ENCODE data around the gene TYROBP.
"Not testable (repeated sequence)": the region's sequence is repeated elsewhere in the genome, so short reads cannot be mapped to it uniquely, and the experiment has no call there.

TYROBP gene

GRCh38 chr19:35874392-35874930 lies 33.6 kb downstream of the TYROBP start:
- no peak for DNase-seq (ENCODE audit: low read depth, low spot score)

GRCh38 chr19:35872180-35872579 lies 35.9 kb downstream of the TYROBP start:
- no peak for DNase-seq (ENCODE audit: low read depth, low spot score)

GRCh38 chr19:35871611-35872010 lies 36.5 kb downstream of the TYROBP start:
- no peak for DNase-seq (ENCODE audit: low read depth, low spot score)

- DNase-seq (ENCODE audit: low read depth, low spot score): no peak
Observed at GRCh38 chr19:35870798-35871197, 37.3 kb downstream of the TYROBP start.

GRCh38 chr19:35870124-35870736 lies 37.9 kb downstream of the TYROBP start:
- DNase-seq (ENCODE audit: low read depth, low spot score): not testable (repeated sequence)

- DNase-seq (ENCODE audit: low read depth, low spot score): no peak
Observed at GRCh38 chr19:35869327-35870123, 38.6 kb downstream of the TYROBP start.

GRCh38 chr19:35868823-35869326 lies 39.2 kb downstream of the TYROBP start:
- DNase-seq (ENCODE audit: low read depth, low spot score): no peak

- no peak for DNase-seq (ENCODE audit: low read depth, low spot score)
Observed at GRCh38 chr19:35868172-35868822, 39.8 kb downstream of the TYROBP start, which contains the start of gene APLP1. TSS of gene APLP1 (plus strand) at chr19:35868574. CDS start at chr19:35868637, 63 bp downstream.

- no peak for DNase-seq (ENCODE audit: low read depth, low spot score)
Observed at GRCh38 chr19:35863018-35863417, 45.1 kb downstream of the TYROBP start.

GRCh38 chr19:35862528-35862927 lies 45.6 kb downstream of the TYROBP start:
- no peak for DNase-seq (ENCODE audit: low read depth, low spot score)

GRCh38 chr19:35861640-35862160 lies 46.4 kb downstream of the TYROBP start:
- DNase-seq (ENCODE audit: low read depth, low spot score): no peak

- DNase-seq (ENCODE audit: low read depth, low spot score): no peak
Observed at GRCh38 chr19:35860818-35861639, 47.1 kb downstream of the TYROBP start.

- DNase-seq (ENCODE audit: low read depth, low spot score): no peak
Observed at GRCh38 chr19:35860436-35860817, 47.7 kb downstream of the TYROBP start.

GRCh38 chr19:35859414-35859813 lies 48.7 kb downstream of the TYROBP start:
- DNase-seq (ENCODE audit: low read depth, low spot score): no peak

- DNase-seq (ENCODE audit: low read depth, low spot score): no peak
Observed at GRCh38 chr19:35858311-35858710, 49.8 kb downstream of the TYROBP start.

GRCh38 chr19:35856546-35857149 lies 51.4 kb downstream of the TYROBP start, which contains the start of gene KIRREL2:
TSS of gene KIRREL2 (plus strand) at chr19:35856911. CDS start at chr19:35857120, 209 bp downstream.
- no peak for DNase-seq (ENCODE audit: low read depth, low spot score)

All from brain pericyte (primary cell).